Measurements from ENCODE around the gene GPN1.
"Not testable (repeated sequence)": the region's sequence is repeated elsewhere in the genome, so short reads cannot be mapped to it uniquely, and the experiment has no call there.

The GPN1 gene

DNA sequence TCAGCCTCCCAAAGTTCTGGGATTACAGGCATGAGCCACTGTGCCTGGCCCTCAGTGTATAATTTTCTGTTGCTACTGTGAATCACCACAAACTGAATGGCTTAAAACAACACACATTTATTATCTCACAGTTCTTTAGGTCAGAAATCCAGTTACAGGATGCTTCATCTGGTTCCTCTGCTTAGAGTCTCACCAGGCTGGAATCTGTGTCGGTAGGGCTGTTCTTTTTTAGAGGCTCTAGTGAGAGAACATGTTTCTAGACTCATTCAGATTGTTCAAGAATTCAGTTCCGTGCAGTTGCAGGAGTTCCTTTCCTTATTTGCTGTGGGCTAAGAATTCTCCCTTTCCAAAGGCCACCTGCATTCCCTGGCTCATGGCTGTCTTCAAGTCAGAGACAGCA, 22.2 kb upstream of the GPN1 start:
- H3K4me3 ChIP-seq (ENCODE audit: low read depth, low read length): no peak overlapping the region
- peak; percentile 72 for DNase-seq (ENCODE audit: low read depth, low spot score)
- TF ChIP-seq, protein P1, sequence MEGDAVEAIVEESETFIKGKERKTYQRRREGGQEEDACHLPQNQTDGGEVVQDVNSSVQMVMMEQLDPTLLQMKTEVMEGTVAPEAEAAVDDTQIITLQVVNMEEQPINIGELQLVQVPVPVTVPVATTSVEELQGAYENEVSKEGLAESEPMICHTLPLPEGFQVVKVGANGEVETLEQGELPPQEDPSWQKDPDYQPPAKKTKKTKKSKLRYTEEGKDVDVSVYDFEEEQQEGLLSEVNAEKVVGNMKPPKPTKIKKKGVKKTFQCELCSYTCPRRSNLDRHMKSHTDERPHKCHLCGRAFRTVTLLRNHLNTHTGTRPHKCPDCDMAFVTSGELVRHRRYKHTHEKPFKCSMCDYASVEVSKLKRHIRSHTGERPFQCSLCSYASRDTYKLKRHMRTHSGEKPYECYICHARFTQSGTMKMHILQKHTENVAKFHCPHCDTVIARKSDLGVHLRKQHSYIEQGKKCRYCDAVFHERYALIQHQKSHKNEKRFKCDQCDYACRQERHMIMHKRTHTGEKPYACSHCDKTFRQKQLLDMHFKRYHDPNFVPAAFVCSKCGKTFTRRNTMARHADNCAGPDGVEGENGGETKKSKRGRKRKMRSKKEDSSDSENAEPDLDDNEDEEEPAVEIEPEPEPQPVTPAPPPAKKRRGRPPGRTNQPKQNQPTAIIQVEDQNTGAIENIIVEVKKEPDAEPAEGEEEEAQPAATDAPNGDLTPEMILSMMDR (IDR thresholded peaks at IDR 0.05; ENCODE audit: low read depth, low read length): no peak
- in situ Hi-C loops (cut with HindIII; ENCODE audit: low sequenced_read_pairs): no loop called here

DNA sequence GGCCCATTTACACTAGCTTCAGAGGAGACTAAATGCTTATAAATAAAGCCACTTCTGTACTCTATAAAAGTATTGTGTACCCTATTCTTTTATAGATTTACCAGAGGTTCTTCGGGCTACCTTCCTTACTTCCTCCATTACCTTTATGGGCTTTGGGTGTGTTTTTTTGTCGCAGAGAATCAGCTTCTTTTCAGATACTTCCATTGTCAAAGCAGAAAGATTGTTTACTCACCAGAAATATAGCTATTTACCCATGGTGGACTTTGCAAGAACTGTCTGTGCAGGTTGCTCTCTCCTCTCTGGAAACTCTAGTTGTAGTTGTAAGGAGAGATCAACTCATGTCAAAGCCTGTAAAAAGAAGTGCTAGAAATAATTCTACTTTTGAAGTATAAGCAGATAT, 14.9 kb upstream of the GPN1 start:
- no peak overlapping the region for H3K4me3 ChIP-seq (ENCODE audit: low read depth, low read length)
- no peak for DNase-seq (ENCODE audit: low read depth, low spot score)
- TF ChIP-seq, protein P1 (IDR thresholded peaks at IDR 0.05; ENCODE audit: low read depth, low read length): no peak
- in situ Hi-C loops (cut with HindIII; ENCODE audit: low sequenced_read_pairs): no loop called here

DNA sequence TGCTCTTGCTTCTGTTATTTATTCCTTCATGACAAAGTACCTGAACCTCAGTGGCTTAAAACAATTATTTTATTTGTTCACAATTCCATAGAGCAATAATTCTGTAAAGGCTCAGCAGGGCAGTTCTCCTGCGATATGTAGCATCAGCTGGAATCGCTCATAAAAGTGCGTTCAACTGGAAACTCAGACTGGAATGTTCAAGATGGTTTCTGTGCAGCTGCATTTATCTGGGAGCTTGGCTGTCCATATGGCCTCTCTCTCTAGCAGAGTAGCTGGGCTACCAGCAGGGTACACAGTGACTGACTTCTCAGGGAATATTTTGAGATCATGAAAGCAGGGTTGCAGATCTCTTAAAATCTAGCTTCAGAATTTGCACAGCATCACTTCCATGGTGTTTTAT, 13.5 kb upstream of the GPN1 start:
- DNase-seq (ENCODE audit: low read depth, low spot score): no peak
- TF ChIP-seq, protein P1 (IDR thresholded peaks at IDR 0.05; ENCODE audit: low read depth, low read length): no peak
- in situ Hi-C loops (cut with HindIII; ENCODE audit: low sequenced_read_pairs): no loop called here
- no peak overlapping the region for H3K4me3 ChIP-seq (ENCODE audit: low read depth, low read length)

DNA sequence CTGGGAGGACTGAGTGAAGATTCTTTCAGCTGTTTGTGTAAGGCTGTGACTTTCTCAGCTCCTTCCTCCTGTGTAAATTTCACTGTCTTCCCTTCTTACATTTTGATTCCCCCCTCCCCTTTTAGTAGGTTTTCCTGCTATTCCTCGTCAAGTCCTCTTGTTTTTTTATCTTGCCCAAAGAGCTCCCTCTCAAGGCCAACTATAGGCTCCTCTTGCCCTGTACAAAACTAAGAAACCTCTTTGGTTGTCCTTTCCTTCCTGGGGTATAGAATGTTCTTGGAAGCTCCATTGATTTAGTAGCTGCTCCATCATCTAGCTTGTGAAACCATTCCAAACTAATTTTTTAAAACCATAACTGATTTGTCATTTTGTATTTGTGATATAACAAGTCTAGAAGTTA, 7.3 kb upstream of the GPN1 start:
- no peak for DNase-seq (ENCODE audit: low read depth, low spot score)
- in situ Hi-C loops (cut with HindIII; ENCODE audit: low sequenced_read_pairs): no loop called here
- no peak overlapping the region for H3K4me3 ChIP-seq (ENCODE audit: low read depth, low read length)
- TF ChIP-seq, protein P1 (IDR thresholded peaks at IDR 0.05; ENCODE audit: low read depth, low read length): peak; percentile 17

DNA sequence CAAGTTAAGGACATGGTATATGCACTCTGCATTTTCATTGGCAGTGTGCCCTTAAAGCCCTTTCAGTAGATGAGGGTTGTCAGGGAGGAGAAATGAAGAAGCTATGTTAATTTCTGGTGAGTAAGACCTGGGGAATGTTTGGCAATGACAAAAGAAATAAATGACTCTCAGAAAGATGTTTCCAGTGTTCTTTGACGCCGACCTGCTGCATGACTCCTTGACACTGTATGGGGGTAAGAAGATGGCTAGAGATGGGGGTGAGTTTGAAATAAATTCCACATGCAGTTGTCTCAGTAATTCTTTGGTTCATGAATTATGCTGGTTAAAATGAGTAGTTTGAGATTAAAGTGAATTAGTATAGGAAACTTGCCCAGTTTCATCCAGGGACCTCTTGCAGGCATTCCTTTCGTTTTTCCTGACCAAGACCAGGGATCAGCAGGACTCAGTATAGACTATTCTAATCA, 5.9 kb upstream of the GPN1 start:
- H3K4me3 ChIP-seq (ENCODE audit: low read depth, low read length): no peak overlapping the region
- in situ Hi-C loops (cut with HindIII; ENCODE audit: low sequenced_read_pairs): no loop called here
- DNase-seq (ENCODE audit: low read depth, low spot score): peak; percentile 90
- TF ChIP-seq, protein P1 (IDR thresholded peaks at IDR 0.05; ENCODE audit: low read depth, low read length): no peak

DNA sequence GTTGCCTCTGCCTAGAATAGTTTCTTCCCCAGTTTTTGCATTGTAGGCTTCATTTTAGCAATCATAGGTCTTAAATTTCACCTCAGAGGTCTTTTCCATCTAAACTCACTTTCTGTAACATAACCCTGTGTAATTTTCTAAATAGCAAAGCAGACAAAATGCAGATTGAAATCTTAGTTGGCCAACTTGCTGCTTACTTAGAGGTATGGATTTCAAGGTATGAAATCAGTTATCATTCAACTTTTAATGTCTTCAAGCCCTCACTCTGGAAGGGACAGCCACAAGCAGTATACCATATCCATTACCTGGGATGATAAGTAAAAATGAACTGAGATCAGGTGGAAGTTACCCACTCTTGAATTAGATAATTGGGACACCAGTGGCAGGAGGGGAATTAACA, 3.9 kb upstream of the GPN1 start:
- DNase-seq (ENCODE audit: low read depth, low spot score): no peak
- no peak overlapping the region for H3K4me3 ChIP-seq (ENCODE audit: low read depth, low read length)
- in situ Hi-C loops (cut with HindIII; ENCODE audit: low sequenced_read_pairs): no loop called here
- TF ChIP-seq, protein P1 (IDR thresholded peaks at IDR 0.05; ENCODE audit: low read depth, low read length): no peak

DNA sequence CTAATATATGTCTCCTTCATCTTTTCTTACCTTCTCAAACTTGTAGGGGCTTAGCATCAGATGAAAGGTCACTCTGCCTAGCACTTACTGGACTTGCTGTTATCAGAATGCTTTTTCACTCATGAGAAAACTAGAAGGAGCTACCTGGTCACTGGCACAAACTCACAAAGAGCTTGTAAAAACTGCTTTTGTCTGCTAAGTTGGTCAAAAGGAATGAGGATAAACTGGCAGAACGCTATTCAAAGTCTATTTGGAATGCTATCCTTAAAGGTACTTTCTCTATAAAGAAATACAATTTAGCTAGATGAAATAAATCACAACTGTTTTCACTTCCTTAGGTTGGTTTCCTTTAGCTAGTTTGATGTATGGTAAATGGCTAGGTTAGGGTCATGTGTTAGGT, 2.5 kb upstream of the GPN1 start:
- H3K4me3 ChIP-seq (ENCODE audit: low read depth, low read length); in situ Hi-C loops (cut with HindIII; ENCODE audit: low sequenced_read_pairs); DNase-seq (ENCODE audit: low read depth, low spot score): not testable (repeated sequence)

DNA sequence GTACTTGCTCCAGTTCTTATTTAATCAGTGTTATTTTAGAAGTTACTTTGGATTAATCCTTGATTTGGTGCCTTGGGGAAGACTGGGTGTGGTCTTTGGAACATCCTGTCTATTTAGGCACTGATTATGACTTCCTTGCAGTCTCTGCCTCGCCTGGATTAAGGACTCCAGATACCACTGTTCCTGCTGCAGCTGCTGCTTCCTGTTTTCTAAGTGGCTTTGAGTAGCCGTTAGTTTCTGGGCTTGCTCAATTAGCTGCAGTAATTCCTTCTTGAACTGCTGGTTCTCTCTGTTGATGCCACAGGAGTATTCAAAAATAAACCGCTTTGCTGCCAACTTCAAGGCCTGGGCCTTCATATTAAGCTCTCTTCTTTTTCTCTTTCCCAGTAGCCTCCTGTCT, 1.9 kb upstream of the GPN1 start:
- H3K4me3 ChIP-seq (ENCODE audit: low read depth, low read length); in situ Hi-C loops (cut with HindIII; ENCODE audit: low sequenced_read_pairs): not testable (repeated sequence)
- DNase-seq (ENCODE audit: low read depth, low spot score): peak; percentile 27

Measured in astrocyte of the spinal cord (primary cell).